ENCODE results near the gene ZMYND8. TPM values are rescaled to one million over a fixed set of nuclear protein-coding genes. Genes with fewer than 3 reads are reported as not detected.

Gene ZMYND8
- total and polyA plus RNA-seq, 2 of the 8 experiments (the other 6 are each of a cell fraction or from before 2014, with no cell fraction given) = 50.5 to 163 TPM

DNA sequence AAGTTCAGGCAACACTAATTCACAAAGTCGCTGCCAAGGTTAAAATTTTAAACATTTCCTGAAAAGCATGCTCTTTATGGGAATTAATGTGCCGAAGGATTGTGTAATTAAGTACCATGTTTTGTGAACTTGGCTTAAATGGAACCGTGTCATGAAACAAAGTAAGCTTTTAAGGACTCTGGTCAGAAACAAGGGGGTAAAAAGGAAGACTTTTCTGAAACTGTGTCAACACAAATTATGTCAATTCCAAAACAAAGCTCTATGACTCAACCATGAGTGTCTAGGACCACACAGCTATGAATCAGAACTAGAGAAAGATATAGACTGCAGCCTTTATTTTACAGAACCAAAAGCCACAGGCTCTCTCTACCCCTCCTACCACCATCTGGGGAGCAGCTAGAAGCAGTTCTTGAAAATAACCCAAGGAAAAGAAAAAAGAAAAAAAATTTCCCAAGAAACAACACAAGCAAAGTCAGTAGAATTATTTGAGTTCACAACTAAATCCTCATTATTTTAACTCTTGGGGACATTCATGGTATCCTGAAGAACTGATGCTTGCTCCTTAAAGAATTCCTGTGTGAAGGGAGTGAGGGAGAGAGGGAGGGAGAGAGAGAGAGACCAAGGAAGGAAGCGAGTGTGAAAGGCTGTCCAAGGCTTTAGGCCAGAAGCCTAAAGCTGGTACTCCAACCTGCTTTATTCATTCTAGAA is 81.9 kb downstream of the ZMYND8 start (continued):
- TF ChIP-seq, protein P1, sequence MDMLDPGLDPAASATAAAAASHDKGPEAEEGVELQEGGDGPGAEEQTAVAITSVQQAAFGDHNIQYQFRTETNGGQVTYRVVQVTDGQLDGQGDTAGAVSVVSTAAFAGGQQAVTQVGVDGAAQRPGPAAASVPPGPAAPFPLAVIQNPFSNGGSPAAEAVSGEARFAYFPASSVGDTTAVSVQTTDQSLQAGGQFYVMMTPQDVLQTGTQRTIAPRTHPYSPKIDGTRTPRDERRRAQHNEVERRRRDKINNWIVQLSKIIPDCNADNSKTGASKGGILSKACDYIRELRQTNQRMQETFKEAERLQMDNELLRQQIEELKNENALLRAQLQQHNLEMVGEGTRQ (IDR thresholded peaks at IDR 0.05; ENCODE audit: low read length) = no peak
- TF ChIP-seq CBX8 (IDR thresholded peaks at IDR 0.05; ENCODE audit: borderline replicate concordance, low read depth, low read length) (no peak), POLR2AphosphoS5 (IDR thresholded peaks at IDR 0.05; ENCODE audit: low read depth, low read length) (no peak), ZNF274 (IDR thresholded peaks at IDR 0.05; ENCODE audit: borderline replicate concordance, extremely low read depth, low read length) (no peak), SIRT6 (IDR thresholded peaks at IDR 0.05; ENCODE audit: low read length) (no peak), CTBP2 (IDR thresholded peaks at IDR 0.05; ENCODE audit: borderline replicate concordance, insufficient read depth, insufficient read length, low read length) (no peak), KDM4A (IDR thresholded peaks at IDR 0.05; ENCODE audit: low read depth, low read length, severe bottlenecking) (no peak), CEBPB (IDR thresholded peaks at IDR 0.05; ENCODE audit: low read depth, low read length) (no peak), HDAC6 (IDR thresholded peaks at IDR 0.05; ENCODE audit: low read depth, low read length) (no peak), PHF8 (conservative IDR thresholded peaks at IDR 0.05; ENCODE audit: low read depth, low read length) (no peak)

All from H1 (cell line).